Common myeloid progenitor, CD34-positive (primary cell): ENCODE measurements around the gene RBM18.

Experiments
- CTCF ChIA-PET: fragments of 350-600 bp; sonication (Branson Sonifier 250); formaldehyde crosslinking; loops from one replicate; lab custom pipeline; 2021; ENCODE audit warnings: antibody characterized with exemption; lab: Charles Lee
- POLR2A ChIA-PET: fragments of 350-600 bp; sonication (Branson Sonifier 250); formaldehyde crosslinking; loops from one replicate; lab custom pipeline; 2021; ENCODE audit warnings: antibody characterized with exemption; lab: Charles Lee
- DNase-seq, 3 donors: peaks; one replicate each; pipeline versions ENCODE4 v3.0.0 to v3.0.0-alpha.2; 2013
- H3K27ac ChIP-seq, 2 experiments: 1 replicate in 1 of 2; 2 replicates in 1 of 2; pipeline ENCODE4 v1.7.0; 2013; ENCODE audit warnings: inconsistent platforms in 2 of 2, low read length in 2 of 2, mild to moderate bottlenecking in 2 of 2, low read depth in 1 of 2, moderate library complexity in 1 of 2; ENCODE audit not compliant: severe bottlenecking in 2 of 2, insufficient read depth in 1 of 2, poor library complexity in 1 of 2
- H3K27me3 ChIP-seq, 5 experiments: replicated peaks in 2 of 5; 1 replicate in 3 of 5; 2 replicates in 2 of 5; pipeline versions ENCODE4 v1.6.1 to v1.7.0; 2013; ENCODE audit warnings: low read length in 4 of 5, mild to moderate bottlenecking in 2 of 5, moderate library complexity in 2 of 5, inconsistent platforms in 1 of 5; ENCODE audit not compliant: insufficient read depth in 5 of 5, control insufficient read depth in 4 of 5
- H3K36me3 ChIP-seq, 4 experiments: 1 replicate in 2 of 4; 2 replicates in 2 of 4; pipeline versions ENCODE4 v1.6.1 to v1.7.0; 2013; ENCODE audit warnings: low read length in 3 of 4, control low read depth in 1 of 4, mild to moderate bottlenecking in 1 of 4; ENCODE audit not compliant: control insufficient read depth in 4 of 4, insufficient read depth in 4 of 4
- H3K4me1 ChIP-seq, 4 experiments: 1 replicate in 3 of 4; 2 replicates in 1 of 4; pipeline versions ENCODE4 v1.6.1 to v1.7.1; 2013; ENCODE audit warnings: low read length in 3 of 4, mild to moderate bottlenecking in 3 of 4, control low read depth in 1 of 4, inconsistent platforms in 1 of 4, moderate library complexity in 1 of 4; ENCODE audit not compliant: control insufficient read depth in 4 of 4, insufficient read depth in 4 of 4; ENCODE audit errors: control extremely low read depth in 1 of 4
- H3K4me3 ChIP-seq, 7 experiments: 1 replicate in 4 of 7; 2 replicates in 3 of 7; pipeline versions ENCODE4 v1.5.1 to v1.7.0; 2013; ENCODE audit warnings: mild to moderate bottlenecking in 7 of 7, low read length in 6 of 7, moderate library complexity in 6 of 7, inconsistent platforms in 2 of 7, low read depth in 2 of 7, control low read depth in 1 of 7; ENCODE audit not compliant: insufficient read depth in 4 of 7, control insufficient read depth in 1 of 7; ENCODE audit errors: extremely low read depth in 1 of 7
- H3K9me3 ChIP-seq, 5 experiments: 1 replicate in 4 of 5; 2 replicates in 1 of 5; pipeline versions ENCODE4 v1.6.1 to v1.7.1; 2013; ENCODE audit warnings: low read length in 4 of 5, mild to moderate bottlenecking in 2 of 5, inconsistent platforms in 1 of 5, low read depth in 1 of 5, moderate library complexity in 1 of 5; ENCODE audit not compliant: control insufficient read depth in 4 of 5, insufficient read depth in 2 of 5; ENCODE audit errors: control extremely low read depth in 1 of 5
- WGBS: methylation state at CpG from one replicate; pipeline ENCODE4 v1.1.5; 2013; ENCODE audit not compliant: insufficient coverage; 5-methylcytosine and 5-hydroxymethylcytosine counted together

The RBM18 gene

DNA sequence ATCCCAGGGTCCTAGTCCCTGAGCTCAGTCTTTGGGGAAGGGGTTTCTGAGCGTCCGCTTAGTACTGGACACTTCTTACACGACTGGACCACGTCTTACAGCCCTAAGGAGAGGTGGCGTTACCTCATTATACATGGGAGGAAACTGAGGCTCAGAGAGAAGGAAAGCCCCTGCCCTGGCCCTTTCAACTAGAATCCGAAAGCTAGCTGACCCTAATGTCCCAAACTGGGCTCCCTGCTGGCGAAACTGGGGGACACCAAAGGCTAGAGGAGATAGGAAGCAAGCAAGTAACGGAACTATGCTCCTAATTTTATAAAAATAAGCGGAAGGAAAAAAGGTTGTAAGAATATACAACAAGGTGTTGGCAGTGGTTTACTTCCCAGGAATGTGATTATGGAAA is 50.1 kb downstream of the RBM18 start:
- peak overlapping the region in 5 of 7 experiments; percentile 17 to 68 (median 46) for H3K4me3 ChIP-seq
- CTCF ChIA-PET, result interaction anchor here (0.9 to 1.3 kb wide), 2 partner anchors 9 to 35 kb away, joined by 3 to 4 read pairs; no protein-coding TSS in a partner anchor
- POLR2A ChIA-PET, result interaction anchor here (0.5 kb wide), 1 partner anchor 655 kb away, joined by 3 read pairs; no protein-coding TSS in a partner anchor
- H3K36me3 ChIP-seq, result no peaks in the 10 kb centered on the region
- no peak overlapping the region for H3K27ac ChIP-seq
- H3K4me1 ChIP-seq, result peaks cover 4 to 51% (median 45%) of the 10 kb centered on the region in 4 experiments
- DNase-seq, result no peak
- peaks cover 0 to 27% (median 10%) of the 10 kb centered on the region in 5 experiments for H3K27me3 ChIP-seq
- 94% methylated on average over 9 of the region's 9 CpGs for WGBS
- no peaks in the 10 kb centered on the region for H3K9me3 ChIP-seq

DNA sequence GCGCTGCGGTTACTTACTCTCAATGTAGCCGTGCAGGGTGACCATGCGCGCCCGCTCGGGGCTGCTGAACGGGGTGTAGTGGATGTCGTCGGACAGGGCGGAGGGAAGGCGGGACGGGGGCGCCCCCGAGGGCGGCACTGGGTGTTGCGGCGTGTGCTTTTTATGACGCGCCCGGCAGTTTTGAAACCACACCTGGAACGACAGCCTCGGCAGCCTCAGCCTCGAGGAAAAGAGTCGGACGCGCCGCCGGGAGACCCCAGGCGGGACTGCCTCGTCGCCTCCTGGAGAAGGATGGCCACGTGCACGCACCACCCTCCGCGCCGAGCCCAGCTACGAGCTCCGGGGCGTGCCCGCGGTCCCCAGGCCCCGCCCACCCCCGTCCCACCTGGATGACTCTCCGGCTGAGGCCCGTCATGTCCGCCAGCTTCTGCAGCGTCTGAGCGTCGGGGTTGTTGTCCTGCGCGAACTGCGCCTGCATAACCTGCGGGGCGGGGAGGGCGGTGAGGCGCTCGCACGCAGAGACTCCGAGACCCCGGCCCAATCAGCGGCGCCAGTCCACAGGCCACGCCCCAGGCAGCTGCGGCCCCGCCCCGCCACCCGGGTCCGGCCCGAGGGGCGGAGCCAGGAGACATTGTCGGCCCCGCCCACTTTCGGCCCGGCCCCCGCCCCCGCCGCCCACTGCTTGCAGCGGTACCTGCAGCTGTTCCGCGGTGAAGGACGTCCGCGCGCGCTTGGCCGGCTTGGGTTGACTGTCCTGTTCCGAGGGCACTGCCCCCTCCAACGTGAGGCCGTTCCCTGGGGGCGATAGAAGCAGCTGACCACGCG is 50.8 kb downstream of the RBM18 start:
- Histone ChIP-seq H3K36me3 (no peaks in the 10 kb centered on the region), H3K27ac (no peak overlapping the region), H3K9me3 (no peaks in the 10 kb centered on the region), H3K27me3 (peaks cover 0 to 27% (median 10%) of the 10 kb centered on the region in 5 experiments), H3K4me1 (peaks cover 4 to 44% (median 38%) of the 10 kb centered on the region in 4 experiments), H3K4me3 (peak overlapping the region in 6 of 7 experiments; percentile 19 to 68 (median 54))
- POLR2A ChIA-PET, result interaction anchor here (0.9 kb wide), 1 partner anchor 190 kb away, joined by 3 read pairs; no protein-coding TSS in a partner anchor
- CTCF ChIA-PET, result interaction anchor here (0.9 to 1.3 kb wide), 2 partner anchors 9 to 34 kb away, joined by 3 to 4 read pairs; no protein-coding TSS in a partner anchor
- under 1% methylated on average over 85 of the region's 93 CpGs for WGBS
- peak; percentile 73 to 91 (median 87) for DNase-seq

DNA sequence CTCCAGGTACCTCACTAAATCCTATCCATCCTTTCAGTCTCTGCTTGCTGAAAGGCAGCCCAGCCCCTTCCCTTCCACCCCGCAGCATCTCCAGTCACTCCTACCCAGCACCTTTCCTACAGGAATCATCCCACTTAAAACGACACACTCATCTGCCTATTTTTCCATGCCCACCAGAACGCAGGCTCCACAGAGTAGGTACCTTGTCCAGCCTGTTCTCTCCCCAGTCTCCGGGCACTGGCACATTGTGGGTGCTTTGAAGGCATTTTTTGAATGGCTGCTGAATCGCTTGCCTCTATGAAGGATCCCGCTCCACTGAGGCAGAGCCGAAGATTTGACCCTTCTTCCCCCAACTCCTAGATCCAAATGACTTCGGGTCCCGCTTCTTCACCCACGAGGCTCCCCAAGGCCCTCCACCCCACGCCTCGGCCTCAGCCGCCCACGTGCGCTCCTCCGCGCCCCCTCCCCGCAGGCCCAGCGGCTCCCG is 51.5 kb downstream of the RBM18 start:
- ChIA-PET POLR2A (interaction anchor here (0.9 kb wide), 1 partner anchor 191 kb away, joined by 3 read pairs; no protein-coding TSS in a partner anchor), CTCF (interaction anchor here (1.3 kb wide), 1 partner anchor 33 kb away, joined by 3 read pairs; no protein-coding TSS in a partner anchor)
- Histone ChIP-seq H3K27ac (no peak overlapping the region), H3K36me3 (no peaks in the 10 kb centered on the region), H3K4me1 (peaks cover 4 to 37% (median 31%) of the 10 kb centered on the region in 4 experiments), H3K27me3 (peaks cover 0 to 27% (median 10%) of the 10 kb centered on the region in 5 experiments), H3K4me3 (peak overlapping the region in 4 of 7 experiments; percentile 52 to 68 (median 58)), H3K9me3 (no peaks in the 10 kb centered on the region)
- no peak for DNase-seq
- 45% methylated on average over 15 of the region's 20 CpGs for WGBS

DNA sequence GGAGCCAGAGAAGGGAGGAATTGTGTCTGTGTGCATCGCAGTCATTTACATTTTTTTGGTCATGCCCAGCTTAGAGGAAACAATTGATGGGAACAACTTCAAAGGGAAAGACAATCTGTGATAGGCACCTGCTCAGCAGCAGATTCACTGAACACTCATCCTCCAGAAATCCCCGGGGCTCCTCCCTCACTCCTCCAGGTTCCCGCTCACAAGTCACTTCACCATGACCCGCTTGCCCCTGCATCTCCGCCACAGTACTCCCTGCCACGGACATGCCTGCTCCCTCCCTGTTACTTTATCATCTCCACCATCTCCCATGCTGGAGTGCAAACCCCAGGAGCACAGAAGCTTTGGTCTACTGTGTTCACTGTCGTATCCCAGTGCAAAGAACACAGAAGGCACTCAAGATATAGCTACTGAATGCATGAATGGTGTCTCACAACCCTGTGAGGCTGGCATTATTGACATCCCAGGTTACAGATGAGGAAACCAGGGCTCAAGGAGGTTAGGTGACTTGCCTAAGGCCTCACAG is 52.1 kb downstream of the RBM18 start:
- 90% methylated on average over 6 of the region's 7 CpGs for WGBS
- peaks cover 2 to 31% (median 25%) of the 10 kb centered on the region in 4 experiments for H3K4me1 ChIP-seq
- H3K27ac ChIP-seq, result no peak overlapping the region
- no peak overlapping the region for H3K4me3 ChIP-seq
- DNase-seq, result no peak
- peaks cover 0 to 27% (median 10%) of the 10 kb centered on the region in 5 experiments for H3K27me3 ChIP-seq
- POLR2A ChIA-PET, result no interaction called here
- CTCF ChIA-PET, result interaction anchor here (0.9 to 2.0 kb wide), 4 partner anchors 21 to 137 kb away, joined by 3 to 7 read pairs (median 3); no protein-coding TSS in a partner anchor
- H3K9me3 ChIP-seq, result no peaks in the 10 kb centered on the region
- H3K36me3 ChIP-seq, result no peaks in the 10 kb centered on the region

DNA sequence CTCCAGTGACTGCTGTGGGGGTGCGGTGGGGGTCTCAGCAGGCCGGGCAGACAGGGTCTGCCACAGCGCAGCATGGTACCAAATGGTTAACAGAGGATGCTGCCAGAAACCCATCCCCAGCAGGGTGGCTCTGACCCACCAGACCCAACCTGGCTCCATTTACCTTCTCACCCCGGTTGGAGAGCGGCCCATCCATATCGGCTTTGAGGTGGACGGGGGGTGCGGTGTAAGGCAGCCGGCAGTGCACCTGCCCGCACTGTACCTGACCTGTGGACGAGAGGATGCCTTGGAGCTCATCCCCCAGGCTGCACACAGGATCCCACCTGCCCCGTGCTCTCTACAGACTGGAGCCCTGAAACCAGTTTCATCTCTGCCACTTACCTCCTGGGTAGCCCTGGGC is 55.2 kb downstream of the RBM18 start:
- no peak overlapping the region for H3K4me3 ChIP-seq
- DNase-seq, result no peak
- H3K27ac ChIP-seq, result no peak overlapping the region
- no peaks in the 10 kb centered on the region for H3K9me3 ChIP-seq
- H3K4me1 ChIP-seq, result peaks cover 0 to 14% (median 11%) of the 10 kb centered on the region in 4 experiments
- ChIA-PET CTCF (interaction anchor here (0.9 kb wide), 1 partner anchor 9 kb away, joined by 3 read pairs; no protein-coding TSS in a partner anchor), POLR2A (no interaction called here)
- H3K27me3 ChIP-seq, result peaks cover 0 to 27% (median 10%) of the 10 kb centered on the region in 5 experiments
- 96% methylated on average over 12 of the region's 12 CpGs for WGBS
- H3K36me3 ChIP-seq, result no peaks in the 10 kb centered on the region

DNA sequence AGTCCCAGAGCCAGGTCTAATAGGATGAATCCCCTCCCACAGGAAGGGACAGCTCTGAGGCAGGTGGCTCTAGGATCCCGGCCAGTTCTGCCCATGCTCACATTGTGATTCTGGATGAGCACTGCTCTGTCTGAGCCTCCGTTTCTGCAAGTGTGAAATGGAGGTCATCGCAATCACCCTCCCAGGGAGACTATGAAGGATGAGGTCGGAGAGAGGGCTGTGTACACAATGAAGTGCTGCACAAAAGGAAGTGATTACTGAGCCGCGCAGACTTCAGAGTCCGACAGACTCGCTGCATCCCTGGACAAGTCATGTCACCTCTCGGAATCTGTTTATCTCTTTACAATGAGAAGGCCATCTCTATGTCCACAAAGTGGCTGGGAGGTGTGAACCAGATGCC is 57.5 kb downstream of the RBM18 start:
- ChIA-PET CTCF (interaction anchor here (1.1 to 1.6 kb wide), 3 partner anchors 9 to 82 kb away, joined by 3 to 4 read pairs (median 4); no protein-coding TSS in a partner anchor), POLR2A (interaction anchor here (0.8 kb wide), 1 partner anchor 58 kb away, joined by 3 read pairs; the partner anchor contains the start of genes MRRF and RBM18)
- H3K36me3 ChIP-seq, result peaks cover 0 to 2% (median 0%) of the 10 kb centered on the region in 4 experiments
- H3K9me3 ChIP-seq, result no peaks in the 10 kb centered on the region
- H3K27me3 ChIP-seq, result peaks cover 0 to 9% (median 3%) of the 10 kb centered on the region in 5 experiments
- no peak overlapping the region for H3K27ac ChIP-seq
- no peaks in the 10 kb centered on the region for H3K4me1 ChIP-seq
- 96% methylated on average over 8 of the region's 9 CpGs for WGBS
- H3K4me3 ChIP-seq, result no peak overlapping the region
- DNase-seq, result no peak
